PC-3 (cell line): ENCODE results near the gene MKKS.

Source experiments
- CTCF ChIP-seq: fragments of 300-600 bp; sonication (generic); conservative IDR thresholded peaks from 2 replicates; pipeline ENCODE4 v1.5.1; 2017; ENCODE audit warnings: antibody characterized with exemption, low read depth, mild to moderate bottlenecking, low read length
- EZH2 ChIP-seq: fragments of 300-600 bp; sonication (generic); IDR thresholded peaks from one replicate; pipeline ENCODE4 v1.6.1; 2017; ENCODE audit warnings: antibody characterized with exemption, mild to moderate bottlenecking, low read length; ENCODE audit not compliant: unreplicated experiment
- EZH2phosphoT487 ChIP-seq: fragments of 300-600 bp; sonication (generic); IDR thresholded peaks from 2 replicates; pipeline ENCODE4 v1.6.1; 2018; ENCODE audit warnings: mild to moderate bottlenecking, antibody characterized with exemption, low read length, borderline replicate concordance

- TF ChIP-seq EZH2phosphoT487 (no peak), CTCF (no peak), EZH2 (no peak)
Observed at GRCh38 chr20:10463622-10464021, 29.6 kb upstream of the MKKS start.
